Stomach (tissue), 4 donors: Measurements from ENCODE around the gene OR4N2.

Experiments
- CTCF ChIP-seq, 7 experiments: fragments of 450-650 bp in 4 of 7; fragments of 200-600 bp in 3 of 7; sonication (generic) in 3 of 7; IDR thresholded peaks; one replicate each; pipeline ENCODE4 v1.5.1; 2016 to 2019; ENCODE audit warnings: antibody characterized with exemption in 7 of 7, control low read depth in 2 of 7, mild to moderate bottlenecking in 1 of 7
- EP300 ChIP-seq: sonication (generic); formaldehyde crosslinking; IDR thresholded peaks from one replicate; pipeline ENCODE4 v1.6.1; 2017; ENCODE audit warnings: antibody characterized with exemption
- POLR2A ChIP-seq, 4 donors: fragments of 450-650 bp; IDR thresholded peaks; one replicate each; pipeline ENCODE4 v1.6.1; 2016; ENCODE audit warnings: antibody characterized with exemption in 4 of 4, control low read depth in 2 of 4, mild to moderate bottlenecking in 1 of 4, moderate library complexity in 1 of 4
- POLR2AphosphoS5 ChIP-seq, 3 donors: sonication (generic); formaldehyde crosslinking; IDR thresholded peaks; one replicate each; pipeline ENCODE4 v1.6.1; 2016; ENCODE audit warnings: antibody characterized with exemption in 3 of 3

GRCh38 chr14:19874842-19875241 lies 71.3 kb downstream of the OR4N2 start, which contains the start of gene OR4K2:
- TF ChIP-seq POLR2A (IDR thresholded peaks at IDR 0.05) = no peak
- no peak for TF ChIP-seq CTCF (IDR thresholded peaks at IDR 0.05)
- TF ChIP-seq EP300 = no peak
- no peak for TF ChIP-seq POLR2AphosphoS5 (IDR thresholded peaks at IDR 0.05)
